HPDE6-E6E7 (cell line): ENCODE data around the gene LAMA5.

Experiments
- DNase-seq: peaks from one replicate; pipeline ENCODE4 v3.0.0; 2011; ENCODE audit warnings: missing footprints; ENCODE audit errors: extremely low spot score

LAMA5 gene

GRCh38 chr20:62266340-62266739 lies 100.8 kb downstream of the LAMA5 start:
- DNase-seq, result no peak

- no peak for DNase-seq
Observed at GRCh38 chr20:62265365-62265764, 101.7 kb downstream of the LAMA5 start.

- no peak for DNase-seq
Observed at GRCh38 chr20:62263396-62263795, 103.7 kb downstream of the LAMA5 start.

- no peak for DNase-seq
Observed at GRCh38 chr20:62262064-62262463, 105.0 kb downstream of the LAMA5 start.

- no peak for DNase-seq
Observed at GRCh38 chr20:62259294-62259565, 107.9 kb downstream of the LAMA5 start.
